Liver (tissue), 9 donors: ENCODE measurements around the gene IFIT5. TPM values are rescaled to one million over a fixed set of nuclear protein-coding genes. Genes with fewer than 3 reads are reported as not detected.
"Not testable (repeated sequence)": the region's sequence is repeated elsewhere in the genome, so short reads cannot be mapped to it uniquely, and the experiment has no call there.

Experiments
- DNase-seq: peaks from one replicate; pipeline ENCODE4 v3.0.0-alpha.2; 2017; ENCODE audit warnings: low spot score
- H3K27ac ChIP-seq, 2 donors: one replicate each; pipeline ENCODE4 v1.7.0; 2013; ENCODE audit warnings: inconsistent platforms in 2 of 2, low read length in 2 of 2, control low read depth in 1 of 2, low read depth in 1 of 2, mild to moderate bottlenecking in 1 of 2
- H3K27me3 ChIP-seq, 4 donors: one replicate each; pipeline versions ENCODE4 v1.6.1 to v1.7.0; 2013; ENCODE audit warnings: low read length in 3 of 4, inconsistent platforms in 1 of 4, mild to moderate bottlenecking in 1 of 4, moderate library complexity in 1 of 4; ENCODE audit not compliant: control insufficient read depth in 4 of 4, insufficient read depth in 4 of 4
- H3K36me3 ChIP-seq, 4 donors: one replicate each; pipeline versions ENCODE4 v1.6.1 to v1.7.0; 2013; ENCODE audit warnings: low read length in 3 of 4, mild to moderate bottlenecking in 3 of 4, low read depth in 1 of 4, moderate library complexity in 1 of 4; ENCODE audit not compliant: control insufficient read depth in 4 of 4, insufficient read depth in 3 of 4
- H3K4me1 ChIP-seq, 4 donors: one replicate each; pipeline versions ENCODE4 v1.6.1 to v1.7.0; 2013; ENCODE audit warnings: low read length in 3 of 4, mild to moderate bottlenecking in 3 of 4, moderate library complexity in 1 of 4; ENCODE audit not compliant: control insufficient read depth in 4 of 4, insufficient read depth in 4 of 4
- H3K4me3 ChIP-seq, 3 donors: one replicate each; pipeline versions ENCODE4 v1.6.1 to v1.7.0; 2013; ENCODE audit warnings: low read length in 3 of 3, control low read depth in 1 of 3, low read depth in 1 of 3, mild to moderate bottlenecking in 1 of 3
- H3K9ac ChIP-seq, 2 donors: one replicate each; pipeline ENCODE4 v1.7.0; 2013; ENCODE audit warnings: low read length in 2 of 2, mild to moderate bottlenecking in 2 of 2, moderate library complexity in 2 of 2, control low read depth in 1 of 2, low read depth in 1 of 2
- H3K9me3 ChIP-seq, 4 donors: one replicate each; pipeline versions ENCODE4 v1.6.1 to v1.7.0; 2013; ENCODE audit warnings: low read length in 3 of 4; ENCODE audit not compliant: control insufficient read depth in 4 of 4
- EGR1 ChIP-seq, 2 donors: IDR thresholded peaks; 2 replicates each; pipeline ENCODE4 v1.6.1; 2016 to 2018; ENCODE audit warnings: antibody characterized with exemption in 2 of 2, low read depth in 2 of 2
- FOXA2 ChIP-seq: IDR thresholded peaks from 2 replicates; pipeline ENCODE4 v1.6.1; 2016; ENCODE audit warnings: antibody characterized with exemption
- GABPA ChIP-seq, 2 donors: IDR thresholded peaks in 1 of 2; conservative IDR thresholded peaks in 1 of 2; 2 replicates each; pipeline ENCODE4 v1.6.1; 2016; ENCODE audit warnings: antibody characterized with exemption in 2 of 2, mild to moderate bottlenecking in 1 of 2, moderate library complexity in 1 of 2
- HNF4A ChIP-seq, 2 donors: conservative IDR thresholded peaks; 2 replicates each; pipeline ENCODE4 v1.6.1; 2016; ENCODE audit warnings: antibody characterized with exemption in 2 of 2, mild to moderate bottlenecking in 2 of 2
- HNF4G ChIP-seq: IDR thresholded peaks from 2 replicates; pipeline ENCODE4 v1.6.1; 2016; ENCODE audit warnings: antibody characterized with exemption
- JUND ChIP-seq, 2 donors: IDR thresholded peaks; 2 replicates each; pipeline ENCODE4 v1.6.1; 2016; ENCODE audit warnings: antibody characterized with exemption in 2 of 2
- NR2F2 ChIP-seq: IDR thresholded peaks from 2 replicates; pipeline ENCODE4 v1.6.1; 2016; ENCODE audit warnings: antibody characterized with exemption
- RAD21 ChIP-seq, 2 donors: IDR thresholded peaks; 2 replicates each; pipeline ENCODE4 v1.6.1; 2016; ENCODE audit warnings: antibody characterized with exemption in 2 of 2, mild to moderate bottlenecking in 2 of 2
- RXRA ChIP-seq, 2 donors: IDR thresholded peaks; 2 replicates each; pipeline ENCODE4 v1.6.1; 2017 to 2018; ENCODE audit warnings: antibody characterized with exemption in 2 of 2, mild to moderate bottlenecking in 1 of 2
- SP1 ChIP-seq: IDR thresholded peaks from 2 replicates; pipeline ENCODE4 v1.6.1; 2018; ENCODE audit warnings: antibody characterized with exemption, mild to moderate bottlenecking
- TAF1 ChIP-seq: conservative IDR thresholded peaks from 2 replicates; pipeline ENCODE4 v1.6.1; 2016; ENCODE audit warnings: antibody characterized with exemption, mild to moderate bottlenecking
- YY1 ChIP-seq: IDR thresholded peaks from 2 replicates; pipeline ENCODE4 v1.6.1; 2016; ENCODE audit warnings: antibody characterized with exemption, mild to moderate bottlenecking
- WGBS: extraction: QIAGEN DNeasy Blood & Tissue Kit; methylation state at CpG from one replicate; pipeline ENCODE4 v1.1.7; 2013; 5-methylcytosine and 5-hydroxymethylcytosine counted together
- polyA plus RNA-seq, 2 donors: library from polyadenylated mRNA; stranded (reverse) in 1 of 2; unstranded in 1 of 2; fragments of 200-250 nt in 1 of 2; fragments of >200 nt in 1 of 2; fragmentation: Nextera tagmentation in 1 of 2; extraction: Ambion mirVana in 1 of 2; gene quantifications; one replicate each; pipeline versions ENCODE4 v1.2.1 to v1.2.3, GENCODE V29; 2013 to 2015
- total RNA-seq, 2 donors: library from RNA; depleted of rRNA; stranded (reverse); fragments of >200 nt; gene quantifications; one replicate each; pipeline ENCODE4 v1.2.3, GENCODE V29; 2014
- TF ChIP-seq, protein P1 (sequence below): IDR thresholded peaks from 2 replicates; pipeline ENCODE4 v1.6.1; 2016; ENCODE audit warnings: antibody characterized with exemption
- TF ChIP-seq, protein P2 (sequence below): fragments of 150-350 bp; IDR thresholded peaks from 2 replicates; pipeline ENCODE4 v1.5.1; 2017; ENCODE audit warnings: improper control_type of control experiment, low read depth, low read length; ENCODE audit not compliant: missing input control
- TF ChIP-seq, protein P3 (sequence below): IDR thresholded peaks from 2 replicates; pipeline ENCODE4 v1.6.1; 2016; ENCODE audit warnings: antibody characterized with exemption, mild to moderate bottlenecking
- TF ChIP-seq, protein P4 (sequence below): IDR thresholded peaks from 2 replicates; pipeline ENCODE4 v1.6.1; 2016; ENCODE audit warnings: antibody characterized with exemption
- TF ChIP-seq, protein P5 (sequence below): IDR thresholded peaks from 2 replicates; pipeline ENCODE4 v1.6.1; 2016; ENCODE audit warnings: antibody characterized with exemption
- donor health status: healthy.
- donor health status: healthy.
- donor health status: healthy.
- donor health status: healthy.
- donor health status: healthy.

The IFIT5 gene
- total and polyA plus RNA-seq, 4 donors: 5.0 to 10.7 (median 6.7) TPM

DNA sequence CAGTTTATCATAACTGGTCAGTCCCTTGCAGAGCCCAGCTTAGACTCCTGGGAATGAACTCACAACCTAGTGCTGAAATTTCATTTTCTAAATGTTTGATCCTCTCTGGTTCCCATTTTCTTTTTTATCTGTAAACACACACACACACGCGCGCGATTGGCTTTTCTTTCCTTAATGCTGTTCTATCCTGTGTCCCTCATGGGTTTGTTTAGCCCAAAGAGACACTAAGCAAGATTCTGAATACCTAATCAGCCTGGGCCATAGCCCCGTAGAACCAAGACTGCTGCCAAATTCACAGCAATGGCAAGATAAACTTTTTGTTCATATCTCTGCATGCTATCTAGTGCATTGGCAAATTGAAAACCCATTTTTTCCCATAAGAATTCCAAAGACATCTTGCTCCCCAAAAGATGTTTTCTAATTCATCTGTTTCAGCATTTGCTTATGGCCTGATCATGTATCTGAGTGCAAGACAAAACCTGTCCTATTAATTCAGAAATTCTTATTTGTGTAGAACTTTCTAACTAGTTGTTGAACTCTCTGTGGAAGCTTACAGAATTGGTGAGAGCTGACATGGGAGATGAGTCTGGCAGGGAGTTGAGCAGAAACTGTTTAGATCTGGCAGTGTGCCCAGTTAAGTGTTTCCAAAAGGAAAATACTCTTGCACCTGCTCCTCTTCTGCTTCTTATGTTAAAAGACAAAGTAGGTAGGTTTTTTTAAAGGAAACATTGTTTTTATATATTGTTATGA, 23.7 kb upstream of the IFIT5 start:
- H3K27me3 ChIP-seq: no peaks in the 10 kb centered on the region
- TF ChIP-seq JUND (IDR thresholded peaks at IDR 0.05) (no peak), HNF4A (conservative IDR thresholded peaks at IDR 0.05) (no peak), SP1 (no peak), FOXA2 (no peak), EGR1 (IDR thresholded peaks at IDR 0.05; ENCODE audit: low read depth in 2 of 2) (no peak), RXRA (IDR thresholded peaks at IDR 0.05) (no peak)
- TF ChIP-seq, protein P1, sequence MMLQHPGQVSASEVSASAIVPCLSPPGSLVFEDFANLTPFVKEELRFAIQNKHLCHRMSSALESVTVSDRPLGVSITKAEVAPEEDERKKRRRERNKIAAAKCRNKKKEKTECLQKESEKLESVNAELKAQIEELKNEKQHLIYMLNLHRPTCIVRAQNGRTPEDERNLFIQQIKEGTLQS: no peak
- no peaks in the 10 kb centered on the region for H3K9me3 ChIP-seq
- no peak overlapping the region for H3K9ac ChIP-seq
- DNase-seq: no peak
- no peak overlapping the region for H3K4me3 ChIP-seq
- peaks cover 3 to 33% (median 14%) of the 10 kb centered on the region in 4 donors for H3K4me1 ChIP-seq
- no peaks in the 10 kb centered on the region for H3K36me3 ChIP-seq
- 84% methylated on average over 5 of the region's 5 CpGs for WGBS
- H3K27ac ChIP-seq: no peak overlapping the region

DNA sequence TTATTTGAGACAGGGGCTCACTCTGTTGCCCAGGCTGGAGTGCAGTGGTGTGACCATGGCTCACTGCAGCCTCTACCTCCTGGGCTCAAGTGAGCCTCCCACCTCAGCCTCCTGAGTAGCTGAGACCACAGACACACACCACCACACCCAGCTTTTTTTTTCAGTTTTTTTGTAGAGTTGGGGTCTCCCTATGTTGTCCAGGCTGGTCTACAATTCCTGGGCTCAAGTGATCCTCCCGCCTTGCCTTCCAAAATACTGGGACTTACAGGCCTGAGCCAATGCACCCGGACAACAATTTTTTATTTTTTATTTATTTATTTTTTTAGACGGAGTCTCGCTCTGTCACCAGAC, 23.2 kb upstream of the IFIT5 start:
- DNase-seq, H3K9ac ChIP-seq, H3K36me3 ChIP-seq, H3K27ac ChIP-seq, H3K9me3 ChIP-seq, H3K27me3 ChIP-seq, H3K4me3 ChIP-seq: not testable (repeated sequence)
- H3K4me1 ChIP-seq: peaks cover 3 to 35% (median 14%) of the 10 kb centered on the region in 4 donors
- 94% methylated on average over 4 of the region's 4 CpGs for WGBS

DNA sequence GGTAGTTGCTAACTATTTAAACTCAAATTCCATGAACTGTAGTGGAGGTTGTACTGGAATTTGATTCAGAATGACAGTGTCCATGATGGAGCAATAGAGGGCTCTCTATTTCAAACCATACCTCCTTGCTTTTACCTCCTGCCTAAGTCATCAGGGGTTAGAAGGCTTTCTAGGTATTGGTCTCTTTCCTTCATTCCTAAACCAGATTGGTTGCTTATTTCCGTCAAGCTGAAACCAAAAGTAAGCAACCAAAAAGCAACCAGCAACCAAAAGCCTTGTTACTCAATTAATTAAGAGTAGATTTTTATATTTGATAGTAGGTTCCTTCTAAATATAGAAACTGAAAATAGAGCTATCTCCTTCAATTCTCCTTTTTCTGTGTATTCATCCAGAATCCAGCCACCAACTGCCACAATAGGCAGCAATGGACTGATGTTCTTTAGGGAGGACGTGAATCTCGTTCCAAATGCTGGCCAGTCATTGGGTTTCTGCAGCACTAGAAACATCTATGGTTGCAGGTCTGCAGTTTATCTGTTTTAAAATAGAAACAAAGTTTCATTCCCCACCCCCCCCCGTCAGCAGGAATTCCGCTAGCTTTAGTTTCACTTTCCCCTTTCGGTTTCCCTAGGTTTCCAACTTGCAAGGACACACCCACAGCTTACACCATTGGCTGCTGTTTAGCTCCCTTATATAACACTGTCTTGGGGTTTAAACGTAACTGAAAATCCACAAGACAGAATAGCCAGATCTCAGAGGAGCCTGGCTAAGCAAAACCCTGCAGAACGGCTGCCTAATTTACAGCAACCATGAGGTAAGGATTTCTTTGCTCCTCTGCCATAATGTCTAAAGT, 22.2 kb upstream of the IFIT5 start, which contains the start of gene IFIT1:
Gene IFIT1, plus strand, starts transcription at position 717 of the 850 bp plus-strand sequence. Its CDS starts 90 bp downstream, at position 807.
- Histone ChIP-seq H3K4me1 (peaks cover 3 to 39% (median 14%) of the 10 kb centered on the region in 4 donors), H3K27ac (peak within 1 kb of the TSS; percentile 90 to 95), H3K4me3 (peak within 1 kb of the TSS; percentile 62 to 83 (median 83)), H3K36me3 (no peaks in the 10 kb centered on the region), H3K9me3 (no peaks in the 10 kb centered on the region), H3K9ac (peak within 1 kb of the TSS; percentile 77 to 90), H3K27me3 (no peaks in the 10 kb centered on the region)
- under 1% methylated on average over 8 of the region's 8 CpGs for WGBS
- peak; percentile 55 for DNase-seq
- peak; percentile 25 to 43 for TF ChIP-seq RAD21 (IDR thresholded peaks at IDR 0.05)
- TF ChIP-seq RXRA (IDR thresholded peaks at IDR 0.05): peak; percentile 25 to 58
- TF ChIP-seq, protein P2, sequence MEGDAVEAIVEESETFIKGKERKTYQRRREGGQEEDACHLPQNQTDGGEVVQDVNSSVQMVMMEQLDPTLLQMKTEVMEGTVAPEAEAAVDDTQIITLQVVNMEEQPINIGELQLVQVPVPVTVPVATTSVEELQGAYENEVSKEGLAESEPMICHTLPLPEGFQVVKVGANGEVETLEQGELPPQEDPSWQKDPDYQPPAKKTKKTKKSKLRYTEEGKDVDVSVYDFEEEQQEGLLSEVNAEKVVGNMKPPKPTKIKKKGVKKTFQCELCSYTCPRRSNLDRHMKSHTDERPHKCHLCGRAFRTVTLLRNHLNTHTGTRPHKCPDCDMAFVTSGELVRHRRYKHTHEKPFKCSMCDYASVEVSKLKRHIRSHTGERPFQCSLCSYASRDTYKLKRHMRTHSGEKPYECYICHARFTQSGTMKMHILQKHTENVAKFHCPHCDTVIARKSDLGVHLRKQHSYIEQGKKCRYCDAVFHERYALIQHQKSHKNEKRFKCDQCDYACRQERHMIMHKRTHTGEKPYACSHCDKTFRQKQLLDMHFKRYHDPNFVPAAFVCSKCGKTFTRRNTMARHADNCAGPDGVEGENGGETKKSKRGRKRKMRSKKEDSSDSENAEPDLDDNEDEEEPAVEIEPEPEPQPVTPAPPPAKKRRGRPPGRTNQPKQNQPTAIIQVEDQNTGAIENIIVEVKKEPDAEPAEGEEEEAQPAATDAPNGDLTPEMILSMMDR: no peak
- peak; percentile 17 for TF ChIP-seq YY1
- TF ChIP-seq, protein P3, sequence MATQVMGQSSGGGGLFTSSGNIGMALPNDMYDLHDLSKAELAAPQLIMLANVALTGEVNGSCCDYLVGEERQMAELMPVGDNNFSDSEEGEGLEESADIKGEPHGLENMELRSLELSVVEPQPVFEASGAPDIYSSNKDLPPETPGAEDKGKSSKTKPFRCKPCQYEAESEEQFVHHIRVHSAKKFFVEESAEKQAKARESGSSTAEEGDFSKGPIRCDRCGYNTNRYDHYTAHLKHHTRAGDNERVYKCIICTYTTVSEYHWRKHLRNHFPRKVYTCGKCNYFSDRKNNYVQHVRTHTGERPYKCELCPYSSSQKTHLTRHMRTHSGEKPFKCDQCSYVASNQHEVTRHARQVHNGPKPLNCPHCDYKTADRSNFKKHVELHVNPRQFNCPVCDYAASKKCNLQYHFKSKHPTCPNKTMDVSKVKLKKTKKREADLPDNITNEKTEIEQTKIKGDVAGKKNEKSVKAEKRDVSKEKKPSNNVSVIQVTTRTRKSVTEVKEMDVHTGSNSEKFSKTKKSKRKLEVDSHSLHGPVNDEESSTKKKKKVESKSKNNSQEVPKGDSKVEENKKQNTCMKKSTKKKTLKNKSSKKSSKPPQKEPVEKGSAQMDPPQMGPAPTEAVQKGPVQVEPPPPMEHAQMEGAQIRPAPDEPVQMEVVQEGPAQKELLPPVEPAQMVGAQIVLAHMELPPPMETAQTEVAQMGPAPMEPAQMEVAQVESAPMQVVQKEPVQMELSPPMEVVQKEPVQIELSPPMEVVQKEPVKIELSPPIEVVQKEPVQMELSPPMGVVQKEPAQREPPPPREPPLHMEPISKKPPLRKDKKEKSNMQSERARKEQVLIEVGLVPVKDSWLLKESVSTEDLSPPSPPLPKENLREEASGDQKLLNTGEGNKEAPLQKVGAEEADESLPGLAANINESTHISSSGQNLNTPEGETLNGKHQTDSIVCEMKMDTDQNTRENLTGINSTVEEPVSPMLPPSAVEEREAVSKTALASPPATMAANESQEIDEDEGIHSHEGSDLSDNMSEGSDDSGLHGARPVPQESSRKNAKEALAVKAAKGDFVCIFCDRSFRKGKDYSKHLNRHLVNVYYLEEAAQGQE: no peak
- TF ChIP-seq JUND (IDR thresholded peaks at IDR 0.05): peak in 1 of 2 donors; percentile 19
- TF ChIP-seq TAF1: peak; percentile 61
- peak in 1 of 2 donors; percentile 59 for TF ChIP-seq EGR1 (IDR thresholded peaks at IDR 0.05; ENCODE audit: low read depth in 2 of 2)
- TF ChIP-seq, protein P1: no peak
- TF ChIP-seq FOXA2: no peak
- TF ChIP-seq, protein P4, sequence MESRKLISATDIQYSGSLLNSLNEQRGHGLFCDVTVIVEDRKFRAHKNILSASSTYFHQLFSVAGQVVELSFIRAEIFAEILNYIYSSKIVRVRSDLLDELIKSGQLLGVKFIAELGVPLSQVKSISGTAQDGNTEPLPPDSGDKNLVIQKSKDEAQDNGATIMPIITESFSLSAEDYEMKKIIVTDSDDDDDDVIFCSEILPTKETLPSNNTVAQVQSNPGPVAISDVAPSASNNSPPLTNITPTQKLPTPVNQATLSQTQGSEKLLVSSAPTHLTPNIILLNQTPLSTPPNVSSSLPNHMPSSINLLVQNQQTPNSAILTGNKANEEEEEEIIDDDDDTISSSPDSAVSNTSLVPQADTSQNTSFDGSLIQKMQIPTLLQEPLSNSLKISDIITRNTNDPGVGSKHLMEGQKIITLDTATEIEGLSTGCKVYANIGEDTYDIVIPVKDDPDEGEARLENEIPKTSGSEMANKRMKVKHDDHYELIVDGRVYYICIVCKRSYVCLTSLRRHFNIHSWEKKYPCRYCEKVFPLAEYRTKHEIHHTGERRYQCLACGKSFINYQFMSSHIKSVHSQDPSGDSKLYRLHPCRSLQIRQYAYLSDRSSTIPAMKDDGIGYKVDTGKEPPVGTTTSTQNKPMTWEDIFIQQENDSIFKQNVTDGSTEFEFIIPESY: no peak
- peak; percentile 16 for TF ChIP-seq NR2F2
- TF ChIP-seq GABPA (IDR thresholded peaks at IDR 0.05 in 1 of 2, conservative IDR thresholded peaks at IDR 0.05 in 1 of 2): no peak
- TF ChIP-seq, protein P5, sequence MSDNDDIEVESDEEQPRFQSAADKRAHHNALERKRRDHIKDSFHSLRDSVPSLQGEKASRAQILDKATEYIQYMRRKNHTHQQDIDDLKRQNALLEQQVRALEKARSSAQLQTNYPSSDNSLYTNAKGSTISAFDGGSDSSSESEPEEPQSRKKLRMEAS: peak; percentile 47
- TF ChIP-seq HNF4G: no peak
- TF ChIP-seq HNF4A (conservative IDR thresholded peaks at IDR 0.05): peak; percentile 34 to 37
- TF ChIP-seq SP1: peak; percentile 51
